Activated CD4-positive, CD25-positive, alpha-beta regulatory T cell treated with anti-CD3 and anti-CD28 coated beads, Interleukin-2, amount 50 U/mL, for 24 hours (primary cell): ENCODE results near the gene LMTK2.
A peak's percentile ranks its signal among the peaks of the same experiment; 100 is the strongest.

ENCODE experiments used
- ATAC-seq, 2 donors: fragments of 150-1000 bp; cut with Tn5 transposase; one replicate each; pipeline ENCODE4 v1.10.0; 2021; ENCODE audit warnings: mild to moderate bottlenecking in 1 of 2, moderate library complexity in 1 of 2

LMTK2 gene

DNA sequence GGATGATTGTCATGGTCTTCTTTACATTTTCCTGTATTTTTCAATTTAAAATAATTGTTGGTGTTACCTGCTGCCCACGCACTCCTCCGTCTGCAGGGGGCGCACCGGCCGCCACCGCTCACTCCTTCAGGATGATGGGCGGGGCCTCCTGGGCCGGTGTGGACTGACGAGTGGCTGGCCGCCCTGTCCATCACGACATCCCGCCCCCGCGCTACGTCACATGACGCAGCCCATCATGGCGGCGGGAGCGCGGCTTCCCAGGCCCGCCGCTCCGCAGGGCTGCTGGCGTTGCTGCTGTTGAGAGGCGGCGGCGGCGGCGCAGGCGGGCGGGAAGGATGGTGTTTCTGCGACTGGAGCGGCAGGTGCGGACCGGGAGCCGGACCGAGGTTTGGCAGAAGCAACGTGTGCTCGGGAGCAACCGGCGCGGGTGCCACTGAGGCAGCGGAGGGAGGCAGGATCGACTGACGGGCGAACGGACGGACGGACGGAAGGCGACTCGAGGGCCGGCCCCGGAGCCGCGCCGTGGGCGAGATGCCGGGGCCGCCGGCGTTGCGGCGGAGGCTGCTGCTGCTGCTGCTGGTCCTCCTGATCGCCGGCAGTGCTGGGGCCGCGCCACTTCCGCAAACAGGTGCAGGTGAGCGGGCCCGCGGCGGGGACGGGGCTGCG is at the start of gene LMTK2:
Gene LMTK2 (plus strand): TSS at position 216 of the 666 bp plus-strand sequence. CDS start 316 bp downstream, at position 532.
- peak; percentile 98 to 99 for ATAC-seq

DNA sequence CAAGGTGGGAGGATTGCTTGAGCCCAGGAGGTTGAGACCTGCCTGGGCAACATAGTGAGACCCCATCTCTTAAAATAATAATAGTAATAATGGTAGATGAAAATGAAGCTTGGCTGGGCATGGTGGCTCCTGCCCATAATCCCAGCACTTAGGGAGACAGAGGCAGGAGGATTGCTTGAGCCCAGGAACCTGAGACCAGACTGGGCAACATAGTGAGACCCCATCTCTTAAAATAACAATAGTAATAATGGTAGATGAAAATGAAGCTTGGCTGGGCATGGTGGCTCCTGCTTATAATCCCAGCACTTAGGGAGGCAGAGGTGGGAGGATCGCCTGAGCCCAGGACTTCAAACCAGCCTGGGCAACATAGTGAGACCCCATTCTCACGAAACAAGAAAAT is 49.5 kb upstream of the LMTK2 start:
- ATAC-seq: no peak

DNA sequence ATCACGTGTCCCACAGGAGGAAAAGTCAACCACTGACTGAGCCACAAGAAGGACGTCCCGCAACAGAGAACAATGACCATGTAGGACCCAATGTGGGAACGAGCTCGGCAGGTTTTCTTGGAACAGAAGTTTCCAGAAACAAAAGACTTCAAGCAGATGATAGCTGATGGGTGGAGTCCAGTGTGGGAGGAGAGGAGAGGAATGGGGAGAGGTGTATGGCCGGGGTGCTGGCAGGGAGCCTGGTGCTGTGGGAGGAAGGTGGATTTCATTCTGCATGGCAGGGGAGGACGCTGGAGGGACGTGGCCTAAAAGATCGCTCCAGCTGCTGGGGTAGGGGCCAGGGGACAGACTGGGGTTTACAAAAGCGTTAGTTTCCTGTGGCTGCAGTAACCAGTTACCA is 48.5 kb upstream of the LMTK2 start:
- no peak for ATAC-seq

DNA sequence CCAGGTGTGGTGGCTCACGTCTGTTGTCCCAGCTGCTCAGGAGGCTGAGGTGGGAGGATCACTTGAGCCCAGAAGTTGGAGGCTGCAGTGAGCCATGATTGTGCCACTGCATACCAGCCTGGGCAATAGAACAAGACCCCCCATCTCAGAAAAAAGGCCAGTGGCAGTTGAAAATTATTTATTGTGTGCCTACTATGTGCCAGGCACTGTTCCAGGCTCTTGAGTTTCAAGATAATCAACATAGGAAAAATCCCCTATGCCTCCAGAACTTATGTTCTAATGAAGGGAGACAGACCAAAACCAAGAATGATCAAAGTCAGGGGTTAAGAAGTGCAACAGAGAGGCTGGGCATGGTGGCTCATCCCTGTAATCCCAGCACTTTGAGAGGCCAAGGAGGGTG is 42.4 kb upstream of the LMTK2 start:
- ATAC-seq: no peak

DNA sequence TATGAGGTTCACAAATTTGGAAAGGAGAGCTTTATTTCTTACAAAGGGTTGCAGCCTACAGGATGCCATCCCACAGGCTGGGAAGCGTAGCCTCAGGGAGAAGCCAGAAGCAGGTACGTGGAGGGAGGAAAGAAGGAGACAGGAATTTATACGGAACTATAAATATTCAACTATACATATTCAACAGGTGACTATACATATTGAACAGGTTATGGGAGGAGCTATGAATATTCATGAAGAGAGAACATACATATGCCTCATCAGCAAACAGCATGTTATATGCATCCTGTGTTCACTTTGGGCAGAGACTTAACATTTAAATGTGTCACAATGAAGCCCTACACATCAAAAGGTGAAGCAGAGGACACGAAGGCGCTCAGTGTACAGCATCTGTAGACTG is 40.5 kb upstream of the LMTK2 start:
- no peak for ATAC-seq

DNA sequence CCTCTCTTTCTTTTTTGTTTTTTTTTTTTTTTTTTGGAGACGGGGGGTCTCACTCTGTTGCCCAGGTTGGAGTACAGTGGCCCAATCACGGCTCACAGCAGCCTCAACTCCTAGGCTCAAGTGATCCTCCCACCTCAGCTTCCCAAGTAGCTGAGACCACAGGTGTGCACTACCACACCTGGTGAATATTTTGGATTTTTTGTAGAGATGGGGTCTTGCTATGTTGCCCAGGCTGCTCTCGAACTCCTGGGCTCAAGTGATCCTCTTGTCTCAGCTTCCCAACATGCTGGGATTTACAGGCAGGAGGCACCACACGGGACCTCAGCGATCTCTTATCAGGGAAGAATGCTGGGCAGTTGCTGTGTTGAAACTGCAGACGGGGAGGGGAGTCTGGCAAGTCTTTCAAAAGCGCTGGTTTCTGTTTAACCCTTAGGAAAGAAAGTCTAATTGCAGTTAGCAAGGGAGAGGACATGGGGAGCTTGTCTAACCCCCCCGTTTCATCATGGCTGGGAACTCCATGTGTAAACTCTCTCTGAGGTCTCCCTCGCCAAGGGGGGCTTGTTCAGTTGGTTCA is 39.6 kb upstream of the LMTK2 start:
- no peak for ATAC-seq

DNA sequence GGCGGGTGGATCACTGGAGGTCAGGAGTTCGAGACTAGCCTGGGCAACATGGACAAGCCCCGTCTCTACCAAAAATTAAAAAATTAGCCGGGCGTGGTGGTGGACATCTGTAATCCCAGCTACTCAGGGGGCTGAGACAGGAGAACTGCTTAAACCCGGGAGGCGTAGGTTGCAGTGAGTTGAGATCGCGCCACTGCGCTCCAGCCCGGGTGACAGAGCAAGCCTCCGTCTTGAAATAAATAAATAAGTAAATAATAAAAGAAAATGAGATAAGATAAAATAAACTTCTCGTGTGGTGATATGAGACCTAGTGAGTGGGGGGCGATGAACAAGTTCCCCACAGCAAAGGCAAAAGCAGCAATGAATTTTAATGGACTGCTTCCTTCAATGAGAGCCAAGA is 33.6 kb upstream of the LMTK2 start:
- no peak for ATAC-seq

DNA sequence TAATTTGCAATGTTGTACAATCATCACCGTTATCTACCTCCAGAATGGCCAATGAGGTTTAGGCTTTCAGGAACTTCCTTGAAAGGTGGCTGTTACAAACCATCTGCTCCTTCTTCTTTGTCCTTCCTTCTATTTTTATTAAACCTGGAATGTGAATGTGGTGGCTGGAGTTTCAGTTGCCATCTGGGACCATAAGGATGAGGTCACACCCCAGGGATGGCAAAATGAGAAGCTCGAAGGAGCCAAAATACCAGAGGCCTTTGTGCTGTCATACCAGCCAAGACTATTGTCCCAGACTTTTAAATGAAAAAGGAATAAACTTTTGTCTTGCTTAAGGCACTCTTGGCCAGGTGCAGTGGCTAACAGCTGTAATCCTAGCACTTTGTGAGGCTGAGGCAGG is 30.9 kb upstream of the LMTK2 start:
- ATAC-seq: no peak

DNA sequence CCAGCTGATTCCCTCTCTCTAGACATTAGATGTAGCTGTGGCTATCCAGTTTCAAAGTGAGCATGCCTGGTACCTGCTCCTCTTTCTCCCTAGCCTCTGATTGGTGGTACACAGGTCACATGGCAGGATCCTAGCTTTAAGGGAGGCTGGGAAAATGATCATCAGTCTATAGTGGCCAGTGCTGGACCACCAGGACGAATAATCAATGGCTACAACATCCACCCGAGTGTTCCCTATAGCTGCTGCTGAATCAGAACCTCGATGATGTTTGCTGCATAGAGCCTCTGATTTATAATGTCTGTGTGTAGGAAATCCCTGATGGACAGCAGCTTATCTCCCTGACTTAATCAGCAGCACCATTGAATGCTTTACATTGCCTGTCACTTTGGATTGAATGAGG is 28.9 kb upstream of the LMTK2 start:
- ATAC-seq: no peak

DNA sequence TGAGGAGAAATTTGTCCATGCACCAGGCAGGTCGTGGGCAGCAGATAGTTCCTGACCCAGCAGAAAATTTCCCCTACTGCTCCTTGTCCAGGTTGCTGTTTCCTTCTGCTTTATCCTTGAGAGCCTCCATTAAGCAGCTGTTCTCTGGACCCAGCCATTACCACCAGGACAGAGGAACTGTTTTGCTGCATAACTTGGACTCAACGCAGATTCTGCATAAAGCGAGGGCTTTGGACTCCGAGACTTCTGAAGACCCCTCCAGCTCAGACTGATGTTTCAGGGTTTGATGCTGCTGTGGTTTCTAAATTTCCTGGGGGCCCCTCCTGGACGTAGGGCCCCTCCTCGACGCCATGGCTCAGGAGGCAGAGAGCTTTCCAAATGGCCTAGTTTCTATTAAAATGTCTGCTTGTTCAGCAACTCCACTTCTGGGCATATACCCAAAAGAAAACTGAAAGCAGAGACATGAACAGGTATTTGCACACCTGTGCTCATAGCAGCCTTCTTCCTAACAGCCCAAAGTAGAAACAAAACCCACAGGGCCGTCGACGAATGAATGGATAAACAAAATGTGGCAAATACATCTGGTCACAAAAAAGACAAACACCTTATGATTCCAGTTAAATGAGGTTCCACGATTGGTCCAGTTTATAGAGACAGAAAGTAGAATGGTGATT is 28.3 kb upstream of the LMTK2 start:
- no peak for ATAC-seq

DNA sequence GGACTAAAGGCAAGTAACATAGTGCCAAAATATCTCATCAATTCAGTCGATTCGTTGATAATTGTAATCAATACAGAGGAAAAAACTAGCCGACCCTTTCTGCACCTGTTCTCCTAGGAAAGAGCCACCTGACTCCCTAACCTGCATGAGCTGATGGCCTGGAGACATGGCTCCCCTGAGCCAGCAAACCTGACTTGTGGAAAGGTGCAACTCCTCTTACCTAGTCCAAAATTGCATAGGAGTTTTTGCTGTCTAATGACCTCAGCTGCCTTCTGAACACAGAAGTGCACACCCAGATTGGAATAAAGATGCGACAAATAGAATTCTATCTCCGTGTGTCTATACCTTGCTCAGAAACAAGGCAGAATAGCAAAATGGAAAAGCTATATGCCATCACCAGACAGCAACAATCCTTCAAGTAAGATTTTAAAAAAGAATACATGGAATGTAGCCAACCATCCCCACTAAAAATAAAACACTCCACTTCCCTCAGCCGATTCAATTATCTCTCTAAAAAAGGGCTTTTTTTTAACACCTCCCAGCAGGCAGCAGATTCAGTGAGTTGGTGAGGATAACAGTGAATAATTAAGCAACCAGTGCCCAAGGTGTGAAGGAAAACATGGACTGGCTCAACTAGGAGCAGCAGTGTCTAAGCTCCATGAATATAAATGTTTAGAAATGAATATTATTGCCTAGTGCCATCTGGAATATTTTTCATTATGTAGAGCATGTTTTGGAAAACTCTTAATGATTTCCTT is 26.6 kb upstream of the LMTK2 start:
- ATAC-seq: no peak

DNA sequence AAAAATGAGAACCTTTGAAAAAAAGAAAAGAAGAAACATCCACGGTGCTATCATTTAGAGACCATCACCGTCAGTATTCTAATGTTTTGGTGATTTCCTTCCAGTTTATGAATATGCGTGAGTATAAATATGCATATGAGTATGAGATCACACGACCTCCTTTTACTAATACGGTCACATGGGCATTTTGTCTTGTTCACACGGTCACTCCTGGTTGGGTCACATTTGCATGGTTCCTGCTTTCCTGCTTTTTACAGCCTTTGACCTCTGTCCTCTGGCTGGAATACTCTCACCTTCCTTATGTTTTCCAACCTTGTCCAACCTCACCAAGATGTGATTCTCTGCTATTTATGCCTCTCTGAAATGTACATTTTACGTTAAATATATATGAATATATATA is 25.3 kb upstream of the LMTK2 start:
- no peak for ATAC-seq

DNA sequence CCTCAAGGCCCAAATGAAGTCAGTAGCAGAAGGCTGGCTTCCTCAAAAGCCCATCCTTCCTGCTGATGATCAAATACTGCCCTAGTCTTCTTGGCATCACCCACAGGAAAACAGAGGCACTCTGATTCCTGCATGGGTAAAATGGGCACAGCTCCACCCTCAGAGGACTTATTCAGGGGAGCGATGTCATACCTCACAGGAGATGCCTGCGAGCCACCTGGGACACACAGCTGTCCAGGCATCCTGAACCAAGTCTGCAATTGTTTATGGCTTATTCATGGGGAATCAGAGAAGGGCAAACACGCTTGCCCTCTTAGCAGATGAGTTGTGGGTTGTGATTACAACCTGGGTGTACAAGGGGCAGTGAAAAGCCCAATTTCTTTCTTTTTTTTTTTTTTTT is 22.0 kb upstream of the LMTK2 start:
- ATAC-seq: no peak

DNA sequence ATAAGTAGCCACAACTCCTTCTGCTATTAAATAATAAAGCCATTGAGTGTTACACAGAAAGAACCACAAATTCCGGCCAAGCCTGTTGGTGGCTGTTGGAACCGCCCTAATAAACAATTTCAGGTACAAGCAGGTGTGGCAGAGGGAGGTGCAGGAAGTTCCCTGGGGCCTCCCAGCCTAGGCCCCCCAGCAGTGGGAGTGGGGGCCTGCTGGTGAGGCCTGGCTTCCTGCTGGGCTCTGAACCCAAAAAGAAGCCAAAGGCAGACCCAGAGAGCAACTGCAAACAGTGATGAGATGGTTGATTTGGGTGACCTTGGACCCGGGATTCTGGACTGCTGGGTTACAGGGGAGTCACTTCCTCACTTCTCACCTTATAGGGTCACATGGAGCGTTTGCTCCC is 21.0 kb upstream of the LMTK2 start:
- ATAC-seq: no peak

DNA sequence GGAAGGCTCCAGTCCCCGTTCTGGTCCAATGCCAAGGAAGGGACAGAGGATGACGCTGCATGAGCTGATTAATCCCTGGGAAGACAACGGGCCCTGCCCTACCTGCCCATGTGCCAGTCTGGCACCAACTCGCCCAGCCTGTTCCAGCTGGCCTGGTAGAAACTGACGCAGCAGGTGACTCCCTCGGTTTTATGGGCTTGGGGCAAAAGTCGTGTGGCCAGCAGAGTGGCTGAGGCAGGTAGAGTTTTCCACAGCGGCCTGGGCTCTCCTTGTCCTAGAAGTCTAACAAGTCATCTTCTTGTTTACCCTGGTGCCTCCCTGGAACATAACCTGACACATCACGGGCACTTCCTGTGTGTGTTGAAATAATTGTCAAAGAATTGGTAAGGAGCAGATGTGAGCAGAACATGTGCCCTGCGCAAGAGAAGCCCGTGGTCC is 20.4 kb upstream of the LMTK2 start:
- no peak for ATAC-seq

DNA sequence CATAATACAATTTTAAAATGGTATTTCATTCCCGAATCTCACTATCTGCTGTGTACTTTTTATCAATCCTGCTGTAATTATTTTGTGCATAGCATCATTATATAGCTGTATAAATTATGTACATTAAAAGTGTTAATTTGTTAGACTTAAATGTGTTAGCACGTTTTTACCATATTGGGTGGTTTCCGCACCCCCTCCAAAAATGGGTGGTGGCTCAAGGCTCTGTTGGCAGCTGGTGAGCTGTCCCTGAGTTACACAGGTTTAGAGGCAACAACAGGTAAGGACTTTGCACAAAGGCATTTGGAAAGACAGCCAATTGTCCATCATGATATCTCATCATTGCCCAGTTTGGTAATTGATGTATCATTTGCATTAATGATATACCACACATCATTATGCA is 18.6 kb upstream of the LMTK2 start:
- no peak for ATAC-seq

DNA sequence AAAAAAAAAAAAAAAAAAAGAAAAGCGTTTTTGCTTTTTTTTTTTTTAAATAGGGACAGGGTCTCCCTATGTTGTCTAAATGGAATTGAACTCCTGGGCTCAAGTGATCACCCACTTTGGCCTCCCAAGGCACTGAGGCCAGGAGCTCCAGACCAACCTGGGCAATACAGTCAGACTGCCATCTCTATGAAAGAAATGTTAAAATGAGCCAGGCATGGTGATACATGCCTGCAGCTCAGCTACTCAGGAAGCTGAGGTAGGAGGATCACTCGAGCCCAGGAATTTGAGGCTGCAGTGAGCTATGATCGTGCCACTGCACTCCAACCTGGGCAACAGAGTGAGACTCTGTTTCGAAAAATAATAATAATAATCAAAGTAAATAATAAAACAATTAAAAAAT is 16.5 kb upstream of the LMTK2 start:
- ATAC-seq: no peak

DNA sequence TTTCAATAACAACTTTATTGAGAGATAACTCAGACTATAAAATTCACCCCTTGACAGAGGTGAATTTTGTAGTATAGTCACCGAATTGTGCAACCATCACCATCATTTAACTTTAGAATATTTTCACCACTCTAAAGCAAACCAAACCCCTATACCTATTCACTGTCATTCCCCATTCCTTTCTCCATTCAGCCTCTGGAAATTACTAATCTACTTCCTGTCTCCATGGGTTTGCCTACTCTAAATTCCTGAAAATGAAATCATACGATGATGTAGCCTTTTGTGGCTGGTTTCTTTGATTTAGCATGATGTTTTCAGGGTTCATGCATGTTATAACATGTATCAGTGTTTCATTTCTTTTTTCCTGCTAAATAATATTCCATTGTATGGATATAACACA is 15.6 kb upstream of the LMTK2 start:
- ATAC-seq: no peak

DNA sequence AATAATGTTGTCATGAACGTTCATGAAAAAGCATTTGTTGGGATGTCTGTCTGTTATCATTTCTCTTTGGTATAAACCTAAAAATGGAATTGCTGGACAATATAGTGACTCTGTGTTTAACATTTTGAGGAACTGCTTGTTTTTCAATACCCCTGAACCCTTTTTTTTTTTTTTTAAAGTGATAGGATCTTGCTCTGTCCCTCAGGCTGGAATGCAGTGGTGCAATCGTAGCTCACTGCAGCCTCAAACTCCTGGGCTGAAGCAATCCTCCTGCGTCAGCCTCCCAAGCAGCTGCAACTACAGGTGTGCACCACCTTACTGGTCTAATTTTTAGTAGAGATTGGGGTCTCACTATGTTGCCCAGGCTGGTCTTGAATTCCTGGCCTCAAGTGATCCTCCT is 15.1 kb upstream of the LMTK2 start:
- ATAC-seq: no peak

DNA sequence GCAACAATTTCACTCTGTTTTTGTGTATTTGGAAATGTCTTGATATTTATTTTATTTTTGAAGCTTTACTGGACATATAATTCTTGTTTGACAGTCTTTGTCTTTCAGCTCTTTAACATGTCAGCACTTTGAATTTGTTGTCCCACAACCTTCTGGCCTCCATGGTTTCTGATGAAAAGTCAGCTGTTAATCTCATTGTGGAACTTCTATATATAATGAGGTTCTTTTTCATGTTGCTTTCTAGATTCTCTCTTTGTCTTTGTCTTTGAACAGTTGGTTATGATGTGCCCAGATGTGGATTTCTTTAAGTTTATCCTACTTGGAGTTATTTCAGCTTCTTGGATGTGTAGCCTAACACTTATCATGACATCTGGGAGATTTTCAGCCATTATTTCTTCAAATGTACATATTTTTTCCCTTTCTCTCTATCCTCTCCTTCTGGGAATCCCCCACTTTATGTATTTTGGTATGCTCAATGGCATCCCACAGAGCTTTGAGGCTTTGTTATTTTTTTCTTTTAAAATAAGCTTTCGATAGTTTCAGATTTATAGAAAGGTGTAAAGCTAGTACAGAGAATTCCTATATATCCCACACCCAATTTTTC is 9.5 kb upstream of the LMTK2 start:
- no peak for ATAC-seq

DNA sequence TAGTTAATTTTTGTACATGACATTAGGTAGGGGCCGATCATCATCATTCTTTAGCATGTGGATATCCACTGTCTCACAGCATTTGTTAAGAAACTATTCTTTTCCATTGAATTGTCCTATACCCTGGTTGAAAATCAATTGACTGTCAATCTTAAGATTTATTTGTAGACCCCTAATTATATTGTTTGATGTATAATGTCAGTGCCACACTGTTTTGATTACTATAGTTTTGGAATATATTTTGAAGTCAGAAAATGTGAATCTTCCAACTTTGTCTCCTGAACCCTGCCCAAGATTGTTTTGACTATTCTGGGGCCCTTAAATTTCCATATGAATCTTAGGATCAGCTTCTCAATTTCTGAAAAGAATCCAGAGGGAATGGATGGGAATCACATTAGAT is 6.6 kb upstream of the LMTK2 start:
- no peak for ATAC-seq

DNA sequence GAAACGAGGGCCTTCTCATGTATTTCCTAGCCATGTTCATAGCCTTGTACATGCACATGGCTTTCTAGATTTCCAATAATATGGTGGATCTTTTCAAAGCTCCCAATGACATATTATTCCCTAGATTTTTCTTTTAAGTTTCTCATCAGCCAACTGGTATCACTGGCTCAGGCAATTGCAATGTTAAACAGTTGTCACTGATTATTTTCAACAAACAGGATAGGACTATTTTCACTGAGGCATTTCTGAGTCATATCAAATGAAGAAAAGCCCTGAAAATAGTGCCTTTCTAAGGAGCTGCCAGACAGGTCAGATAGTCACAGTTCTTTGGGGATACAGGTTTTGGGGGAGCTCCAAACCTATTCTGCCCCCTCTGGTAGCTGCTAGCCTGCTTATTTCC is 4.5 kb upstream of the LMTK2 start:
- ATAC-seq: no peak

DNA sequence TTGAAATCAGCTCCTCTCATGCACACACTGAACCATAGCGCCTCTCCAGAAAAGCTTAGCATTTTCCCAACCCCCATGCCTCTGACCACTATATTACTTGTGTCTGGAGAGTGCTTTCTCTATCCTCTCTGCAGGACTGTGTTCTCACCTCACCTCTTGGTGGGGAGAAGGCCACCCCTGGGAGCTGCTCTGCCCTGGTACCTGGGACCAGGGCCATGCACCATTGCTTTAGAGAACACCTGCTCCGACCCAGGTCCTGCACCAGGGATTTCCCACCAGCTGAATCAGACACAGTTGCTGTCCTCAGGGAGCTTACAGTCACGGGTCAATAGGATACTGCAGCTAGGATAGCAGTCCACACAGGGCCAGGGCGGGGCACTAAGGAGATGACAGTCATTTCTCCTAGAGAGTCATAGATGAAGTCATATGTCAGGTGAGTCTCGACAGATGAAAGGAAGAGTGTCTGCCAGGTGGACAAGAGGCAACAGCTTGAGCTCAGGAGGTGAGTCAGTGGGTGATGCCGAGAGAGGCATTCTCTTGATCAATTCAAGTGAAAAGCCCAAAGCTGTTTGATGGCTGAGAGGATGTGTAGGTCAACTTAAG is 619 bp upstream of the LMTK2 start:
- ATAC-seq: peak; percentile 45 to 47
